Hematopoietic multipotent progenitor cell treated with erythropoietin and hydrocortisone succinate and interleukin-3 and kit ligand, for 4 days (in vitro differentiated cells): ENCODE measurements around the gene THBD.

Experiments
- DNase-seq: peaks from one replicate; pipeline ENCODE4 v3.0.0-alpha.2; 2015

THBD gene

DNA sequence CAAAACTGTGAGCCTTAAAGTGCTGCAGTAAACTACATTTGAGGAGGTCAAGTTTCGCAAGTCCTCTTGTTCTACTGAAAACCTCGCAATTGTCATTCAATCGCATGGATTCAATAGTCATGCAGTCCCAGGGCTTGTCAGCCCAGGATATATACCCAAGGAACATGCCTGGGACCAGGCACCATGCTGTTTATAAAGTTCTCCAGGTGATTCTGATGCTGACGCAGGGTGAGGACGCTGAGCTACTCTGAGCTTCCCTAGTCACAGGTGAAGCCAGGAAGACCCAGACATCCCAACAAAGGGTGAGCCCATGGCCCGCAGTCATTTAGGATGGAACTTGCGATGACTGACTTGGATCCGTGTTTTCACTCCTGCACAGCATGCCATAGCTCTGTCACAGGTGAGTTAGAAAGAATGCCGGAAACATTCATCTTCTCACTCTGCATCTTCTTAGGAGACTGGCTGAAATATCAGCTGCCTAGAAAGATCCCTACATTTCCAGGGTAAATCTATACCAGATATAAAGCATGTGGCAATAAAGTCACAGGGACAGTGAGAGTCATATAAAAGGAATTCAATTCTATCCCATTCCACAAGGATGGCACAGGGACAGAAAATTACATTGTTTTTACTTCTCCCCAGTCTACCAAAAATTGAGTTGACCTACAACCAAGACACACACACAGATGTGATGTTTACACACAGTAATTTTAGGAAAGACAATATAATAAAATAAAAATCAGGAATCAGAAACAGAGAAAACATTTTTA, 41.4 kb downstream of the THBD start:
- DNase-seq: no peak

GRCh38 chr20:23007462-23007861, 42.0 kb downstream of the THBD start:
- no peak for DNase-seq

- peak; percentile 58 for DNase-seq
These were observed 43.7 kb downstream of the THBD start for GRCh38 chr20:23005776-23006175.

DNA sequence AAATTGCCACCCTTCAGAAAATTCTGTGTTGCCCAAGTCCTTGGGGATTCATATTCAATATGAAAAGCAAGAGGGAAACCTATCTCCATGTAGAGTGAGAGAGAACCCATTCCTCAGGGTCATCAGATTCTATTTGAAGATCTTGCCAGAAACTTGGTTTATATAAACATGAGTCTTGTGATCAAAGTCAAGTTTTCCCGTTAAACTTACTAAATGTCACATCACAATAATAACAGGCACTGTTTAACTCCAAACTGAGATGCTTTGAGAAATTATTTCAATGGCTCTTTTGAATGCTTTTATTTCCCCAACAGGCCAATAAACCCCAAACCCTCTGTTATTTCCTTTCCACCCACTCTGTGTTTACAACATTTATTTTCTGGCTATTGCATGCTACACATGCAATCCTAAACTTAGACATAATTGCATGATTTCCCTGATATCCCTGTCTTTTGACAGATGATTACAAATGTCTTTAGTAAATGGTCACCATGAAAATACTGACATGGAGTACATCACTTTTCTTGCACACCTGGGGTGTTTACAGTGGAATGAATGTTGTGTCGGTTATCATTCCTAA, 45.5 kb downstream of the THBD start:
- no peak for DNase-seq

DNA sequence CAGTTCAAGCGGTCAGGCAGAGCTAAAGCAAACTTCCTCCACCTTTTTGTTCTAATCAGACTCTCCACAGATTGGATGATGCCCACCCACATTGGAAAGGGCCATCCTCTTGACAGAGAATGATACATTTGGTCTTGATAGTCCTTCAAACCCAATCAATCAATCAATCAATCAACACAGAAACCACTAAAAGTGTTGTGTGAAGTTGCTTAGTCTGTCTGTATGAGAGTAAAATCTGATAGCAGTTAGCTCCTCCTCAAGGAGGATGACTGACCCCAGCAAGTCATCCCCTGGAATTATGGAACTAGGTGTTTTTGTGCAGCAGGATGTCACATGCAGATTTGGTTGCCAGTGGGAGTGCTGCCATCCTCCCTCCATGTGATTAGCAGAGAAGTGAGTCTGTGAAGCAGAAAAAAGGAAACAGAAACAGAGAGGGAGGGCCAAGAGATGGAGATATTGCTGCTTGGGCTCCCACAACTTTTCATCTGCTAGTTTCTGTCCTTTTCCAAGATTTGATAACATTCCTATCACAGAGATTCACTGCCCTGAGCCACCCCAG, 46.3 kb downstream of the THBD start:
- DNase-seq: no peak

GRCh38 chr20:23002276-23002675, 47.2 kb downstream of the THBD start:
- no peak for DNase-seq

- DNase-seq: no peak
These were observed 49.1 kb downstream of the THBD start for GRCh38 chr20:23000232-23000947.

GRCh38 chr20:22999756-23000155, 49.7 kb downstream of the THBD start:
- DNase-seq: no peak

DNA sequence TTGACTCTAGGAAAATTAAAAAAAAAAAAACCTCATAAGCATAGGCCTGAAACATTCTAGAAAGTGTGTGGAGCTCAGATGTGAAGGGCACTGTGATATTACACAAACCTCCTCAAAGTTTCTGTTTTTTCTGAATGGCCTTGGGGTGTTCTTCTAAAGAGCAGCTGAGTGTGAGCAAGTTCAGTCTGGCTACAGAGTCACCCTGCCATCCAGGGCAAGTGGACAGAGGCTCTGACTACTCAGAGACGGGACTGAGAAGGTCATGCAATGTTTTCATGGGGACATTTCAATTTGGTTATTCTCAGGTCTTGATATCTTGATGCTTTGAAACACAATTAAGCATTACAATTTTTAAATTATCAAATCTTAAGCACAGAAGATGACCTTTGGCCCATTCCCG, 51.0 kb downstream of the THBD start:
- no peak for DNase-seq

DNA sequence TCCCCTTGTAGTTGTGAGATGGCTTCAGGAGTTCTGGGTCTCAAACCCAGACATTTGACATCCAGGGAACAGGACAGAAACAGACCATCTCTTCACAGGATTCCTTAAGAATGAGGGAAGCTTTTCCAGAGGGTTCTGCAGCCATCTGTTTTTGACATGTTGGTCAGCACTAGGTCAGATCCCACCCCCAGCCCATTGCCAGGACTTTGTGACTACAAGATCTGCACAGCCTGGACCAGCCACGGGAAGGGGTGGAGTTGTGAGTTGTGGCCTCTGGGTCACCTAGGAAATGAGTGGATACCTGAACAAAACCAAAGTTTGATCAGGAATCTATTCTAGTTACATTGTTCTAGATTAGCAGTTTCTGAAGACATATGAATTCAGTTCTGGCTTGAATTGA, 53.5 kb downstream of the THBD start:
- DNase-seq: no peak
